HCT116 (cell line): Measurements from ENCODE around the gene OPN4. TPM values are rescaled to one million over a fixed set of nuclear protein-coding genes. Genes with fewer than 3 reads are reported as not detected.

ENCODE experiments used
- ATAC-seq: fragments of 200-7000 bp; cut with Tn5 transposase; 2 replicates; pipeline ENCODE4 v1.9.1; 2020; ENCODE audit warnings: mild to moderate bottlenecking, moderate library complexity
- BruUV-seq: library from RNA; stranded (reverse); fragments of 400-500 nt; replicated peaks from 2 replicates; lab custom pipeline; 2021; lab: Mats Ljungman, UMichigan
- CTCF ChIA-PET: fragments of 300-600 bp; sonication (Branson Sonifier 250); formaldehyde crosslinking; loops from one replicate; lab custom pipeline; 2021; ENCODE audit warnings: antibody characterized with exemption; lab: Charles Lee
- POLR2A ChIA-PET: fragments of 300-600, 350-600 bp; sonication (Branson Sonifier 250); formaldehyde crosslinking; loops from one replicate; lab custom pipeline; 2021; ENCODE audit warnings: antibody characterized with exemption; lab: Charles Lee
- RAD21 ChIA-PET, 2 experiments: fragments of 300-600 bp; sonication (Branson Sonifier 250); formaldehyde crosslinking; loops; one replicate each; lab custom pipeline; 2023; ENCODE audit warnings: low total read pairs in 2 of 2; ENCODE audit not compliant: uncharacterized antibody in 2 of 2, unreplicated experiment in 2 of 2, low non-redundant PET in 1 of 2; lab: Charles Lee
- DNase-seq: peaks from one replicate; pipeline ENCODE4 v3.0.0-alpha.2; 2010; ENCODE audit warnings: low read depth, low spot score
- H2AFZ ChIP-seq: fragments of 200-600 bp; shearing (Covaris generic), sonication (generic); 2 replicates; pipeline ENCODE4 v1.6.1; 2017; ENCODE audit warnings: low read depth, mixed run types, mixed read lengths, antibody characterized with exemption, low read length; ENCODE audit not compliant: poor library complexity, severe bottlenecking
- H3K27ac ChIP-seq: 2 replicates; pipeline ENCODE4 v1.5.1; 2012; ENCODE audit warnings: low read depth, low read length
- H3K27me3 ChIP-seq: fragments of 200-600 bp; sonication (generic); 2 replicates; pipeline ENCODE4 v1.6.1; 2016; ENCODE audit warnings: mixed run types, low read length, mixed read lengths; ENCODE audit not compliant: insufficient read depth
- H3K36me3 ChIP-seq, 2 experiments: fragments of 200-500 bp in 1 of 2; fragments of 200-600 bp in 1 of 2; sonication (Bioruptor generic) in 1 of 2; sonication (generic) in 1 of 2; 2 replicates each; pipeline versions ENCODE4 v1.5.1 to v1.6.1; 2014 to 2016; ENCODE audit warnings: low read length in 2 of 2, inconsistent platforms in 1 of 2, mixed read lengths in 1 of 2, mixed run types in 1 of 2; ENCODE audit not compliant: insufficient read depth in 2 of 2, control insufficient read depth in 1 of 2
- H3K4me1 ChIP-seq, 2 experiments: fragments of 200-600 bp in 1 of 2; sonication (generic) in 1 of 2; 2 replicates each; pipeline versions ENCODE4 v1.5.1 to v1.6.1; 2012 to 2017; ENCODE audit warnings: low read length in 2 of 2, inconsistent platforms in 1 of 2, mild to moderate bottlenecking in 1 of 2, mixed read lengths in 1 of 2, mixed run types in 1 of 2, moderate library complexity in 1 of 2; ENCODE audit not compliant: insufficient read depth in 2 of 2, control insufficient read depth in 1 of 2
- H3K4me2 ChIP-seq: fragments of 200-600 bp; sonication (generic); 2 replicates; pipeline ENCODE4 v1.6.1; 2017; ENCODE audit warnings: mixed run types, low read length, mixed read lengths
- H3K4me3 ChIP-seq, 2 experiments: fragments of 200-600 bp in 1 of 2; sonication (generic) in 1 of 2; replicated peaks in 1 of 2; 2 replicates each; pipeline ENCODE4 v1.5.1; 2011 to 2016; ENCODE audit warnings: low read length in 2 of 2, control low read depth in 1 of 2, low read depth in 1 of 2, mild to moderate bottlenecking in 1 of 2, mixed read lengths in 1 of 2, mixed run types in 1 of 2
- H3K79me2 ChIP-seq: fragments of 200-600 bp; sonication (generic); 2 replicates; pipeline ENCODE4 v1.6.1; 2017; ENCODE audit warnings: mild to moderate bottlenecking, mixed run types, low read length, moderate library complexity, mixed read lengths; ENCODE audit not compliant: insufficient read depth
- H3K9ac ChIP-seq: fragments of 200-600 bp; sonication (generic); 2 replicates; pipeline ENCODE4 v1.6.1; 2016; ENCODE audit warnings: low read length, mixed read lengths
- H3K9me2 ChIP-seq: fragments of 200-600 bp; sonication (generic), shearing (Covaris generic); 2 replicates; pipeline ENCODE4 v1.6.1; 2017; ENCODE audit warnings: mixed run types, mild to moderate bottlenecking, moderate library complexity; ENCODE audit not compliant: insufficient read depth
- H3K9me3 ChIP-seq, 2 experiments: fragments of 200-500 bp in 1 of 2; fragments of 200-600 bp in 1 of 2; sonication (Bioruptor generic) in 1 of 2; sonication (generic) in 1 of 2; 2 replicates each; pipeline ENCODE4 v1.6.1; 2014 to 2017; ENCODE audit warnings: low read length in 2 of 2, mixed read lengths in 2 of 2, inconsistent platforms in 1 of 2, low read depth in 1 of 2, mild to moderate bottlenecking in 1 of 2, mixed run types in 1 of 2, moderate library complexity in 1 of 2; ENCODE audit not compliant: control insufficient read depth in 1 of 2, insufficient read depth in 1 of 2
- H4K20me1 ChIP-seq: fragments of 200-600 bp; sonication (generic), shearing (Covaris generic); 2 replicates; pipeline ENCODE4 v1.6.1; 2017; ENCODE audit warnings: mixed run types, mild to moderate bottlenecking, moderate library complexity; ENCODE audit not compliant: insufficient read depth
- MAX ChIP-seq: IDR thresholded peaks from 2 replicates; pipeline ENCODE4 v1.6.1; 2012
- intact Hi-C: fragments of 100-400 bp; cut with micrococcal nuclease; formaldehyde crosslinking; loops from 2 replicates; pipeline ENCODE4 v1.10.0; 2022
- total RNA-seq: library from RNA; stranded (reverse); gene quantifications from one replicate; pipeline ENCODE4 v1.2.1, GENCODE V29; 2021; ENCODE audit not compliant: unreplicated experiment

Gene OPN4
- total RNA-seq, 1 experiment from 2014 or later = not detected

DNA sequence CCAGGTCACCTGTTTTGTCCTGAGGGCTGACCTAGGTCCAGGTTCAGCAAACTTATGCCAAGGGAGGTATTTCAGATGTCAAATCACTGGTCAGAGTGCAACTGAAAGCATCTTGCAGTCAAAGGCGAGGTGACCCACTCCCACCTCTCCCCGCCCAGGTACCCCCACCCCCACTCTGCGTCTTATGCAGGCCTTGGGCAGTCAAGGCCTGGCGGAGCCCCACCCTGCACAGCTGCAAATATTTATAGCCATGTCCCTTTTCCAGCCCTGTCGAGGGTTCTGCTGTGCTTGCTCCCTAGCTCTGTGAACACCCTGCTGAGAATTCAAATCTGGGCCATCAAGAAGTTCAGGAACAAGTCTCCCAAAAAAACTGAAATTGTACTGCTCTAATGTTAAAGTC is 61.5 kb downstream of the OPN4 start:
- ATAC-seq (no peak), DNase-seq (no peak)
- intact Hi-C loops = no loop called here
- no peaks in the 10 kb centered on the region for H3K9me3 ChIP-seq
- H3K79me2 ChIP-seq = no peaks in the 10 kb centered on the region
- H3K4me3 ChIP-seq = no peak overlapping the region
- POLR2A ChIA-PET = interaction anchor here (0.6 kb wide), 1 partner anchor 25 kb away, joined by 5 read pairs; no protein-coding TSS in a partner anchor
- H3K36me3 ChIP-seq = no peaks in the 10 kb centered on the region
- H3K9ac ChIP-seq = no peak overlapping the region
- H2AFZ ChIP-seq = no peak overlapping the region
- no peaks in the 10 kb centered on the region for H3K9me2 ChIP-seq
- H4K20me1 ChIP-seq = no peaks in the 10 kb centered on the region
- TF ChIP-seq MAX = no peak
- H3K27me3 ChIP-seq = no peaks in the 10 kb centered on the region
- no peak overlapping the region for H3K27ac ChIP-seq
- RAD21 ChIA-PET = no interaction called here
- CTCF ChIA-PET = no interaction called here
- no peak overlapping the region for H3K4me2 ChIP-seq
- no TSS peak for BruUV-seq
- H3K4me1 ChIP-seq = peaks cover 6 to 12% of the 10 kb centered on the region in 2 experiments; a peak in 3 of 4 replicates

Other genes starting within 250 kb of the OPN4 start
- gene WAPL, start 132.8 kb upstream of the OPN4 start, total RNA-seq = 37.5 TPM
- 0.20 TPM for gene LDB3, start 14.0 kb downstream of the OPN4 start, total RNA-seq
- gene BMPR1A, start 102.1 kb downstream of the OPN4 start, total RNA-seq = 42.6 TPM